ENCODE data around the gene VWA2. TPM values are rescaled to one million over a fixed set of nuclear protein-coding genes. Genes with fewer than 3 reads are reported as not detected.

Gene VWA2
- total and polyA plus RNA-seq, 7 experiments from 2014 or later = 0.11 to 0.27 TPM; not detected in 5

DNA sequence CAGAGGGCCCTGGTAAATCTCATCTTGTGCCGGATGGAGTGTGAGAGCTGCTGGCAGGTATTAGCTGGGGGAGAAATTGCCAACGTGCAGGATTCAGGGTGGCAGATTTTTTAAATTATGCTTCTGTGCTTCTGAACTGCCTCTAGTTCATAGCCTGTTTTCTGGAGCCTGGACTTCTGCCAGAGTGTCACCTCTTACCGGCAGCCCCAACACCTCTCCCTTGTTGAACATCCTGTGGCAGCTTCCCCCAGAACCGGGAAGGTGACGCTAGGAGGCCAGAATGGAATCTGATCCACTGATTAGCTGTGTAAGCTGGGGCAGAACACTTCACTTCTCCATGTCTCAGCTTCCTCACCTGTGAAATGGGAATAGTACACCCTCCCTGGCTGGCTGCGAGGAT, 5.1 kb downstream of the VWA2 start:
- H3K9me3 Mint-ChIP-seq = peaks cover 0 to 2% (median 0%) of the 10 kb centered on the region in 11 donors
- H3K4me1 Mint-ChIP-seq = peaks cover 0 to under 1% (median 0%) of the 10 kb centered on the region in 7 donors
- Histone ChIP-seq H3K4me1 (ENCODE audit: control insufficient read depth in 2 of 2, insufficient read depth in 2 of 2, low read length in 2 of 2) (no peaks in the 10 kb centered on the region), H3K9me3 (ENCODE audit: control insufficient read depth in 2 of 3, low read length in 3 of 3) (no peaks in the 10 kb centered on the region), H3K27ac (ENCODE audit: low read depth, low read length) (no peak overlapping the region), H3K27me3 (ENCODE audit: control insufficient read depth in 2 of 2, insufficient read depth in 2 of 2, low read length in 2 of 2) (no peaks in the 10 kb centered on the region), H3K4me3 (ENCODE audit: low read length) (no peak overlapping the region), H3K36me3 (ENCODE audit: control insufficient read depth in 2 of 3, insufficient read depth in 3 of 3, low read length in 3 of 3) (no peaks in the 10 kb centered on the region)
- DNase-seq (no peak), ATAC-seq (no peak)
- H3K27me3 Mint-ChIP-seq = peaks cover 39 to 53% (median 46%) of the 10 kb centered on the region in 5 donors
- ChIA-PET POLR2A (no interaction called here), CTCF (no interaction called here)
- intact Hi-C loops (cut with micrococcal nuclease) = no loop called here
- H3K27ac Mint-ChIP-seq = no peak overlapping the region
- H3K36me3 Mint-ChIP-seq = no peaks in the 10 kb centered on the region
- no peak overlapping the region for H3K4me3 Mint-ChIP-seq

- Histone ChIP-seq H3K4me1 (ENCODE audit: control insufficient read depth in 2 of 2, insufficient read depth in 2 of 2, low read length in 2 of 2) (no peaks in the 10 kb centered on the region), H3K27me3 (ENCODE audit: control insufficient read depth in 2 of 2, insufficient read depth in 2 of 2, low read length in 2 of 2) (no peaks in the 10 kb centered on the region), H3K9me3 (ENCODE audit: control insufficient read depth in 2 of 3, low read length in 3 of 3) (no peaks in the 10 kb centered on the region), H3K4me3 (ENCODE audit: low read length) (no peak overlapping the region), H3K36me3 (ENCODE audit: control insufficient read depth in 2 of 3, insufficient read depth in 3 of 3, low read length in 3 of 3) (no peaks in the 10 kb centered on the region), H3K27ac (ENCODE audit: low read depth, low read length) (no peak overlapping the region)
- DNase-seq (no peak), ATAC-seq (no peak)
- Mint-ChIP-seq H3K27ac (no peak overlapping the region), H3K9me3 (peaks cover 0 to 2% (median 0%) of the 10 kb centered on the region in 11 donors), H3K36me3 (no peaks in the 10 kb centered on the region), H3K27me3 (peaks cover 40 to 55% (median 42%) of the 10 kb centered on the region in 5 donors), H3K4me1 (no peaks in the 10 kb centered on the region), H3K4me3 (no peak overlapping the region)
- ChIA-PET CTCF (no interaction called here), POLR2A (no interaction called here)
- intact Hi-C loops (cut with micrococcal nuclease) = no loop called here
Measured at GRCh38 chr10:114245121-114245791, 6.2 kb downstream of the VWA2 start.

DNA sequence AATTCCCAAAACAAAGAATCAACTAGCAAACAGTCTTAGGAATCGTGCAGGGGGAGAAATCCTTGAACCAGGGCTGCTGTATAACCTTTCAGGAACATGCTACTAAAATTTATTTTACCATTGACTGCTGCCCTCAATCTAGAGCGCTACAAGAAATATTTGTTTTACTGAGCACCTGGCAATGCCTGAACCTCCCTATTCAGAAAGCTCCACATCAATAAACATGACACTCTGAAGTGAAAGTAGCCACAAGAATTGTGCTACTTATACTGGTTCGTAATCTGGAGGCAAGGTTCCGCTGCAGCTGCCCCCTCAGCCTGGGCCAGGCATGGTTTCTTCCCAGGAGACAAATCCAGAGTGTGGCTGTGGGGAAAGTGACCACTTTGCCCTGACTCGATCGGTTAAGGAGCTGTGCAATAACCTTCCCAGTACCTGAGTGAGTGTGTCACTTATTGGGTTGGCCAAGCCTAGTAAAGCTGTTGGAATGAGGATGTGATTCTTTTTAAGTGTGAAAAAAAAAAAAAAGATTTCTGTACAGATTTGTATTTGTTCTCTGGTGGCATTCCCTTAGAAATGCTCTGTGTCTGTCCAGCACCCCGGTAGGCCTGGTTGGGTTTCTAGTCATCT, 7.7 kb downstream of the VWA2 start:
- Mint-ChIP-seq H3K27me3 (peaks cover 27 to 53% (median 31%) of the 10 kb centered on the region in 5 donors), H3K4me3 (peak overlapping the region in 1 of 10 donors; percentile 22), H3K27ac (no peak overlapping the region), H3K9me3 (peaks cover 0 to 2% (median 0%) of the 10 kb centered on the region in 11 donors), H3K4me1 (no peaks in the 10 kb centered on the region), H3K36me3 (no peaks in the 10 kb centered on the region)
- Histone ChIP-seq H3K27me3 (ENCODE audit: control insufficient read depth in 2 of 2, insufficient read depth in 2 of 2, low read length in 2 of 2) (no peaks in the 10 kb centered on the region), H3K4me3 (ENCODE audit: low read length) (no peak overlapping the region), H3K4me1 (ENCODE audit: control insufficient read depth in 2 of 2, insufficient read depth in 2 of 2, low read length in 2 of 2) (no peaks in the 10 kb centered on the region), H3K27ac (ENCODE audit: low read depth, low read length) (no peak overlapping the region), H3K9me3 (ENCODE audit: control insufficient read depth in 2 of 3, low read length in 3 of 3) (no peaks in the 10 kb centered on the region), H3K36me3 (ENCODE audit: control insufficient read depth in 2 of 3, insufficient read depth in 3 of 3, low read length in 3 of 3) (no peaks in the 10 kb centered on the region)
- ChIA-PET CTCF (interaction anchor here (1.1 kb wide), 1 partner anchor 56 kb away, joined by 4 read pairs; no protein-coding TSS in a partner anchor), POLR2A (no interaction called here)
- intact Hi-C loops (cut with micrococcal nuclease) = no loop called here
- ATAC-seq (no peak), DNase-seq (no peak)

- Mint-ChIP-seq H3K27me3 (peaks cover 3 to 22% (median 10%) of the 10 kb centered on the region in 5 donors), H3K4me1 (no peaks in the 10 kb centered on the region), H3K4me3 (no peak overlapping the region), H3K27ac (no peak overlapping the region), H3K9me3 (peaks cover 0 to 6% (median 0%) of the 10 kb centered on the region in 11 donors), H3K36me3 (no peaks in the 10 kb centered on the region)
- ChIA-PET POLR2A (no interaction called here), CTCF (no interaction called here)
- no peak overlapping the region for H3K27ac ChIP-seq (ENCODE audit: low read depth, low read length)
- H3K27me3 ChIP-seq (ENCODE audit: control insufficient read depth in 2 of 2, insufficient read depth in 2 of 2, low read length in 2 of 2) = no peaks in the 10 kb centered on the region
- H3K4me3 ChIP-seq (ENCODE audit: low read length) = no peak overlapping the region
- DNase-seq (no peak), ATAC-seq (no peak)
- no peaks in the 10 kb centered on the region for H3K4me1 ChIP-seq (ENCODE audit: control insufficient read depth in 2 of 2, insufficient read depth in 2 of 2, low read length in 2 of 2)
- no peaks in the 10 kb centered on the region for H3K9me3 ChIP-seq (ENCODE audit: control insufficient read depth in 2 of 3, low read length in 3 of 3)
- H3K36me3 ChIP-seq (ENCODE audit: control insufficient read depth in 2 of 3, insufficient read depth in 3 of 3, low read length in 3 of 3) = no peaks in the 10 kb centered on the region
- intact Hi-C loops (cut with micrococcal nuclease) = no loop called here
Measured at GRCh38 chr10:114250236-114250635, 11.2 kb downstream of the VWA2 start.

DNA sequence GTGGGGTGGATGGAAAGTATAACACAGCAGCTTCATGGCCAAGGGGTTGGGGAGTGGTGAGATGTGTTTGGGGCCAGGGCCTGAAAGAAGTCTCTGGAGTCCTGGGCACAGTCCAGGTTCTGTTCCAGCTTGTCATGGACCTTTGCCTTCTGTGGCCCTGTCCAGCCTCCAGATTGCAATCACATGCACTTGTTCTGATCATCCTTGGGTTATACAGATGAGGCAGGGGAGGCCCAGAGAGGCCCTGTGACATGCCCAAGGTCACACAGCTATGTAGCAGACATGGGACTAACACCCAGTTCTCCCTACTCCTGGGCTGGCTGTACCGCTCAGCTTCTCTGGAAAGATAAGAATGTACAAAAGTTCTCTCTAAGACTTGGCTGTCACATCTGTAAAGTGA, 11.7 kb downstream of the VWA2 start:
- DNase-seq (no peak), ATAC-seq (no peak)
- Histone ChIP-seq H3K4me1 (ENCODE audit: control insufficient read depth in 2 of 2, insufficient read depth in 2 of 2, low read length in 2 of 2) (no peaks in the 10 kb centered on the region), H3K36me3 (ENCODE audit: control insufficient read depth in 2 of 3, insufficient read depth in 3 of 3, low read length in 3 of 3) (no peaks in the 10 kb centered on the region), H3K4me3 (ENCODE audit: low read length) (no peak overlapping the region), H3K9me3 (ENCODE audit: control insufficient read depth in 2 of 3, low read length in 3 of 3) (no peaks in the 10 kb centered on the region), H3K27ac (ENCODE audit: low read depth, low read length) (no peak overlapping the region), H3K27me3 (ENCODE audit: control insufficient read depth in 2 of 2, insufficient read depth in 2 of 2, low read length in 2 of 2) (no peaks in the 10 kb centered on the region)
- no peaks in the 10 kb centered on the region for H3K4me1 Mint-ChIP-seq
- H3K9me3 Mint-ChIP-seq = peaks cover 0 to 6% (median 0%) of the 10 kb centered on the region in 11 donors
- intact Hi-C loops (cut with micrococcal nuclease) = no loop called here
- CTCF ChIA-PET = no interaction called here
- H3K27me3 Mint-ChIP-seq = peaks cover 3 to 17% (median 6%) of the 10 kb centered on the region in 5 donors
- no peak overlapping the region for H3K4me3 Mint-ChIP-seq
- H3K27ac Mint-ChIP-seq = no peak overlapping the region
- H3K36me3 Mint-ChIP-seq = no peaks in the 10 kb centered on the region
- POLR2A ChIA-PET = no interaction called here

DNA sequence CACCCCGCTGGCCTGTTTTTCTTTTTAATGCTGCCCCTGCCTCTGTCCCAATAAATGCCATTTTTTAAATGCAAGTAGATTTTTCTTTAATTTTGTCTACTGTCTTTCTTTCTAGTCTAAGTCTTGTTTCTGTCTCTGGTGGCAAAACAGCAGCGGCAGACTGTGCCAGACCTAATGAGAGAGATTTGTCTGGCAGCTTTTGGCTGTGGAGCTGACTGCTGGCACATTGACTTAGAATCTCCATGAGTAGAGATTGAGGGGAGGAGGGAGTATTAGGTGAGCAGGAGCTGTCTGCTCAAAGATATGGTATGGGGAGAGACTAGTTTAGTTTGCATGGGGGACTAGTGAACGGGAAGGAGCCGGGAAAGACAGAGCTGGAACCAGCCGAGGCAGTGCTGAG, 13.0 kb downstream of the VWA2 start:
- Mint-ChIP-seq H3K4me1 (no peaks in the 10 kb centered on the region), H3K27ac (no peak overlapping the region)
- POLR2A ChIA-PET = no interaction called here

DNA sequence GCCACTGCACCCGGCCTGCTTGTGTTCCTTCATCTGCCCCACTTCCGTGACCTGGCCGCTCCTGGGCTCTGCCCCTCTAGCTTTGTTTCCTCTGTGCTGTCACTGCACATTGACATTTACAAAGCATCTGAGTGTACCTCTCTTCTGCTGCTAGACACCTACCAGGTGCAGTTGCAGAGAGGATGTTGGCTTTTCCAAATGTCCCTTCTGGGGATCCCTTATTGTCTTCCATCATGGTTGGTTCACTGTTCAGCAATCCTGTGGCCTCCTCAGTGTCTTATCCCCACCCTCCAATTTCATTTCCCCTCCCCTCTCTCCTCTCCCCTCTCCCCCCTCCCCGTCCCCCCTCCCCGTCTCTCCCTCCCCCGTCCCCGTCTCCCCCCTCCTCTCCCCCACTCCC, 13.8 kb downstream of the VWA2 start:
- H3K4me1 ChIP-seq (ENCODE audit: control insufficient read depth in 2 of 2, insufficient read depth in 2 of 2, low read length in 2 of 2) = no peaks in the 10 kb centered on the region
- no peak overlapping the region for H3K27ac Mint-ChIP-seq
- no peaks in the 10 kb centered on the region for H3K36me3 Mint-ChIP-seq
- ChIA-PET POLR2A (no interaction called here), CTCF (no interaction called here)
- no peaks in the 10 kb centered on the region for H3K27me3 ChIP-seq (ENCODE audit: control insufficient read depth in 2 of 2, insufficient read depth in 2 of 2, low read length in 2 of 2)
- peaks cover 0 to 3% (median 2%) of the 10 kb centered on the region in 7 donors for H3K4me1 Mint-ChIP-seq
- no peak overlapping the region for H3K27ac ChIP-seq (ENCODE audit: low read depth, low read length)
- no peaks in the 10 kb centered on the region for H3K9me3 ChIP-seq (ENCODE audit: control insufficient read depth in 2 of 3, low read length in 3 of 3)
- H3K9me3 Mint-ChIP-seq = peaks cover 0 to 6% (median 0%) of the 10 kb centered on the region in 11 donors
- ATAC-seq (no peak), DNase-seq (no peak)
- H3K27me3 Mint-ChIP-seq = peaks cover 0 to 15% (median 6%) of the 10 kb centered on the region in 5 donors
- intact Hi-C loops (cut with micrococcal nuclease) = no loop called here
- H3K36me3 ChIP-seq (ENCODE audit: control insufficient read depth in 2 of 3, insufficient read depth in 3 of 3, low read length in 3 of 3) = no peaks in the 10 kb centered on the region
- H3K4me3 ChIP-seq (ENCODE audit: low read length) = no peak overlapping the region
- no peak overlapping the region for H3K4me3 Mint-ChIP-seq

More for the DNA sequence above, 13.0 kb downstream of the VWA2 start:
- intact Hi-C loops (cut with micrococcal nuclease) = no loop called here
- CTCF ChIA-PET = no interaction called here
- peaks cover 0 to 15% (median 6%) of the 10 kb centered on the region in 5 donors for H3K27me3 Mint-ChIP-seq
- Histone ChIP-seq H3K4me1 (ENCODE audit: control insufficient read depth in 2 of 2, insufficient read depth in 2 of 2, low read length in 2 of 2) (no peaks in the 10 kb centered on the region), H3K27ac (ENCODE audit: low read depth, low read length) (no peak overlapping the region), H3K36me3 (ENCODE audit: control insufficient read depth in 2 of 3, insufficient read depth in 3 of 3, low read length in 3 of 3) (no peaks in the 10 kb centered on the region), H3K27me3 (ENCODE audit: control insufficient read depth in 2 of 2, insufficient read depth in 2 of 2, low read length in 2 of 2) (no peaks in the 10 kb centered on the region), H3K4me3 (ENCODE audit: low read length) (no peak overlapping the region), H3K9me3 (ENCODE audit: control insufficient read depth in 2 of 3, low read length in 3 of 3) (no peaks in the 10 kb centered on the region)
- H3K9me3 Mint-ChIP-seq = peaks cover 0 to 6% (median 0%) of the 10 kb centered on the region in 11 donors
- ATAC-seq (no peak), DNase-seq (no peak)
- H3K4me3 Mint-ChIP-seq = no peak overlapping the region
- no peaks in the 10 kb centered on the region for H3K36me3 Mint-ChIP-seq

All from naive thymus-derived CD4-positive, alpha-beta T cell (primary cell).